Measurements from ENCODE around the gene ZBTB20.

DNA sequence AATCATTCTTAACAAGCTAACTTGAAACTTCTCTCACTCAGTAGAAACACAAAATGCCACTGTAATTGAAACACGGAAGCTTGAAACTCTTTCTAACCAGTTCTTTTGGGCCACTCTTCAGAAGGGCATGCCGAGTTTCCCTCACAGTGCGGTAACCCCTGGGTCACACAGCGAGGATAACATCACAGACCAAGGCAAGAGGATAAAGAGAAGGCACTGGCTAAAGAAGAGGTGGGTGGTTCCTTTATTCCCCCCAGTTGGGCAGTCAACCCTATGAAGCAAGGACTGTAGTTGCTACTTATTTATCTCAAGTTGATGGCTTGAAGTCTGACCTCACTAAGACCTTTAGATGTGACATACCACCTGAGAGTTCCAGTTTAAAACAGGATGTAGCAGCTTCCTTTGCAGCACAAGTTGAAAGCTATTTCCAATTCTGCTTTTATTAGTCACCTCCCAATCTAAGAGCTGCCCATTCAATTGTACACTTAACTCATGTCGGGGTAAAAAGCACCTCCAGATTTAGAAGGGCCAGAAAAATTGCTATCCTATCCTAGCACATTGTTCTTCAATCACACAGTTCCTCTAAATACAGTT lies 580.8 kb downstream of the ZBTB20 start:
- TF ChIP-seq GABPA (IDR thresholded peaks at IDR 0.05; ENCODE audit: low read depth) (no peak), EZH2 (IDR thresholded peaks at IDR 0.05; ENCODE audit: borderline replicate concordance, control insufficient read depth, low read depth, low read length) (no peak), TARDBP (IDR thresholded peaks at IDR 0.05; ENCODE audit: borderline replicate concordance) (no peak), JUNB (IDR thresholded peaks at IDR 0.05) (0 out of 2 replicates have a peak, but pooled peaks have one; percentile 20), POLR2A (IDR thresholded peaks at IDR 0.05; ENCODE audit: low read depth, low read length) (no peak), FOXM1 (IDR thresholded peaks at IDR 0.05; ENCODE audit: low read depth, low read length) (no peak), NFXL1 (IDR thresholded peaks at IDR 0.05; ENCODE audit: borderline replicate concordance) (no peak), NR2C2 (IDR thresholded peaks at IDR 0.05; ENCODE audit: borderline replicate concordance, control insufficient read depth, insufficient read length, low read depth) (no peak), SREBF1 (IDR thresholded peaks at IDR 0.05; ENCODE audit: low read length) (no peak), USF2 (IDR thresholded peaks at IDR 0.05; ENCODE audit: borderline replicate concordance, low read depth, low read length) (no peak)
- TF ChIP-seq, protein P1, sequence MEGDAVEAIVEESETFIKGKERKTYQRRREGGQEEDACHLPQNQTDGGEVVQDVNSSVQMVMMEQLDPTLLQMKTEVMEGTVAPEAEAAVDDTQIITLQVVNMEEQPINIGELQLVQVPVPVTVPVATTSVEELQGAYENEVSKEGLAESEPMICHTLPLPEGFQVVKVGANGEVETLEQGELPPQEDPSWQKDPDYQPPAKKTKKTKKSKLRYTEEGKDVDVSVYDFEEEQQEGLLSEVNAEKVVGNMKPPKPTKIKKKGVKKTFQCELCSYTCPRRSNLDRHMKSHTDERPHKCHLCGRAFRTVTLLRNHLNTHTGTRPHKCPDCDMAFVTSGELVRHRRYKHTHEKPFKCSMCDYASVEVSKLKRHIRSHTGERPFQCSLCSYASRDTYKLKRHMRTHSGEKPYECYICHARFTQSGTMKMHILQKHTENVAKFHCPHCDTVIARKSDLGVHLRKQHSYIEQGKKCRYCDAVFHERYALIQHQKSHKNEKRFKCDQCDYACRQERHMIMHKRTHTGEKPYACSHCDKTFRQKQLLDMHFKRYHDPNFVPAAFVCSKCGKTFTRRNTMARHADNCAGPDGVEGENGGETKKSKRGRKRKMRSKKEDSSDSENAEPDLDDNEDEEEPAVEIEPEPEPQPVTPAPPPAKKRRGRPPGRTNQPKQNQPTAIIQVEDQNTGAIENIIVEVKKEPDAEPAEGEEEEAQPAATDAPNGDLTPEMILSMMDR (IDR thresholded peaks at IDR 0.05 in 2 of 3, conservative IDR thresholded peaks at IDR 0.05 in 1 of 3; ENCODE audit: control insufficient read depth in 2 of 3, extremely low read depth in 1 of 3, insufficient read depth in 1 of 3, low read depth in 3 of 3, low read length in 3 of 3) = no peak
- TF ChIP-seq, protein P2, sequence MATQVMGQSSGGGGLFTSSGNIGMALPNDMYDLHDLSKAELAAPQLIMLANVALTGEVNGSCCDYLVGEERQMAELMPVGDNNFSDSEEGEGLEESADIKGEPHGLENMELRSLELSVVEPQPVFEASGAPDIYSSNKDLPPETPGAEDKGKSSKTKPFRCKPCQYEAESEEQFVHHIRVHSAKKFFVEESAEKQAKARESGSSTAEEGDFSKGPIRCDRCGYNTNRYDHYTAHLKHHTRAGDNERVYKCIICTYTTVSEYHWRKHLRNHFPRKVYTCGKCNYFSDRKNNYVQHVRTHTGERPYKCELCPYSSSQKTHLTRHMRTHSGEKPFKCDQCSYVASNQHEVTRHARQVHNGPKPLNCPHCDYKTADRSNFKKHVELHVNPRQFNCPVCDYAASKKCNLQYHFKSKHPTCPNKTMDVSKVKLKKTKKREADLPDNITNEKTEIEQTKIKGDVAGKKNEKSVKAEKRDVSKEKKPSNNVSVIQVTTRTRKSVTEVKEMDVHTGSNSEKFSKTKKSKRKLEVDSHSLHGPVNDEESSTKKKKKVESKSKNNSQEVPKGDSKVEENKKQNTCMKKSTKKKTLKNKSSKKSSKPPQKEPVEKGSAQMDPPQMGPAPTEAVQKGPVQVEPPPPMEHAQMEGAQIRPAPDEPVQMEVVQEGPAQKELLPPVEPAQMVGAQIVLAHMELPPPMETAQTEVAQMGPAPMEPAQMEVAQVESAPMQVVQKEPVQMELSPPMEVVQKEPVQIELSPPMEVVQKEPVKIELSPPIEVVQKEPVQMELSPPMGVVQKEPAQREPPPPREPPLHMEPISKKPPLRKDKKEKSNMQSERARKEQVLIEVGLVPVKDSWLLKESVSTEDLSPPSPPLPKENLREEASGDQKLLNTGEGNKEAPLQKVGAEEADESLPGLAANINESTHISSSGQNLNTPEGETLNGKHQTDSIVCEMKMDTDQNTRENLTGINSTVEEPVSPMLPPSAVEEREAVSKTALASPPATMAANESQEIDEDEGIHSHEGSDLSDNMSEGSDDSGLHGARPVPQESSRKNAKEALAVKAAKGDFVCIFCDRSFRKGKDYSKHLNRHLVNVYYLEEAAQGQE (IDR thresholded peaks at IDR 0.05; ENCODE audit: low read depth, low read length) = no peak
